ENCODE measurements around the gene TOR1A. TPM values are rescaled to one million over a fixed set of nuclear protein-coding genes. Genes with fewer than 3 reads are reported as not detected.
A peak's percentile ranks its signal among the peaks of the same experiment; 100 is the strongest.

The TOR1A gene
- total RNA-seq, 1 donor from 2014 or later, result 42.3 TPM

DNA sequence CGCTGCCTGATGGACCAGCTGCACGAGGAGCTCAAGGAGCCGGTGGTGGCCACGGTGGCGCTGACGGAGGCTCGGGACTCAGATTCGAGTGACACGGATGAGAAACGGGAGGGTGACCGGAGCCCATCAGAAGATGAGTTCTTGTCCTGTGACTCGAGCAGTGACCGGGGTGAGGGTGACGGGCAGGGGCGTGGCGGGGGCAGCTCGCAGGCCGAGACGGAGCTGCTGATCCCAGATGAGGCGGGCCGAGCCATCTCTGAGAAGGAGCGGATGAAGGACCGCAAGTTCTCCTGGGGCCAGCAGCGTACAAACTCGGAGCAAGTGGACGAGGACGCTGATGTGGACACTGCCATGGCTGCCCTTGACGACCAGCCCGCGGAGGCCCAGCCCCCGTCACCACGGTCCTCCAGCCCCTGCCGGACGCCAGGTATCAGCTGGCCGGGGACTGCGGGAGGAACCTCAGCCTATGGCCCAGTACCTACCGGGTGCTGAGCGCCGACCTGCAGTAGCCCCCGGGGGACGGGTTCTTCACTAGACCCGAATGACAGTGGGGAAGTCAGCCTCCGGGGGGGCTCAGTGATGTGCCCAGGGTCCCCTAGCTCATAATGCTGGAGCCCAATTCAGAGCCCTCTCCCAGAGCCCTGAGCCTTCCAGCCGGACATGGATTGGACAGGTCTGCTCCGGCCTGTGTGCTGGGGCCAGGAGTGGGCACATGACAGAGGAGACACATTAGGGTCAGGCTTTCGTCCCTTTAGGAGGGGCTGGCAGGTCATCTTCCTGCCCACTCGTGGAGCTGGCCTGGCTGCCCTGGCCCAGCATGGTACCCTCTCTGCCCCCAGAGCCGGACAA is 44.3 kb upstream of the TOR1A start:
- Mint-ChIP-seq H3K4me3 (ENCODE audit: unreplicated experiment) (no peak overlapping the region), H3K27ac (ENCODE audit: unreplicated experiment) (no peak overlapping the region), H3K9me3 (ENCODE audit: unreplicated experiment) (peaks cover 12% of the 10 kb centered on the region), H3K4me1 (ENCODE audit: low read depth, unreplicated experiment) (peaks cover 6% of the 10 kb centered on the region), H3K27me3 (ENCODE audit: unreplicated experiment) (peaks cover 6% of the 10 kb centered on the region), H3K36me3 (ENCODE audit: unreplicated experiment) (no peaks in the 10 kb centered on the region)
- TF ChIP-seq, protein P1, sequence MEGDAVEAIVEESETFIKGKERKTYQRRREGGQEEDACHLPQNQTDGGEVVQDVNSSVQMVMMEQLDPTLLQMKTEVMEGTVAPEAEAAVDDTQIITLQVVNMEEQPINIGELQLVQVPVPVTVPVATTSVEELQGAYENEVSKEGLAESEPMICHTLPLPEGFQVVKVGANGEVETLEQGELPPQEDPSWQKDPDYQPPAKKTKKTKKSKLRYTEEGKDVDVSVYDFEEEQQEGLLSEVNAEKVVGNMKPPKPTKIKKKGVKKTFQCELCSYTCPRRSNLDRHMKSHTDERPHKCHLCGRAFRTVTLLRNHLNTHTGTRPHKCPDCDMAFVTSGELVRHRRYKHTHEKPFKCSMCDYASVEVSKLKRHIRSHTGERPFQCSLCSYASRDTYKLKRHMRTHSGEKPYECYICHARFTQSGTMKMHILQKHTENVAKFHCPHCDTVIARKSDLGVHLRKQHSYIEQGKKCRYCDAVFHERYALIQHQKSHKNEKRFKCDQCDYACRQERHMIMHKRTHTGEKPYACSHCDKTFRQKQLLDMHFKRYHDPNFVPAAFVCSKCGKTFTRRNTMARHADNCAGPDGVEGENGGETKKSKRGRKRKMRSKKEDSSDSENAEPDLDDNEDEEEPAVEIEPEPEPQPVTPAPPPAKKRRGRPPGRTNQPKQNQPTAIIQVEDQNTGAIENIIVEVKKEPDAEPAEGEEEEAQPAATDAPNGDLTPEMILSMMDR (IDR thresholded peaks at IDR 0.05; ENCODE audit: partially characterized antibody, unreplicated experiment), result no peak
- DNase-seq, result no peak

DNA sequence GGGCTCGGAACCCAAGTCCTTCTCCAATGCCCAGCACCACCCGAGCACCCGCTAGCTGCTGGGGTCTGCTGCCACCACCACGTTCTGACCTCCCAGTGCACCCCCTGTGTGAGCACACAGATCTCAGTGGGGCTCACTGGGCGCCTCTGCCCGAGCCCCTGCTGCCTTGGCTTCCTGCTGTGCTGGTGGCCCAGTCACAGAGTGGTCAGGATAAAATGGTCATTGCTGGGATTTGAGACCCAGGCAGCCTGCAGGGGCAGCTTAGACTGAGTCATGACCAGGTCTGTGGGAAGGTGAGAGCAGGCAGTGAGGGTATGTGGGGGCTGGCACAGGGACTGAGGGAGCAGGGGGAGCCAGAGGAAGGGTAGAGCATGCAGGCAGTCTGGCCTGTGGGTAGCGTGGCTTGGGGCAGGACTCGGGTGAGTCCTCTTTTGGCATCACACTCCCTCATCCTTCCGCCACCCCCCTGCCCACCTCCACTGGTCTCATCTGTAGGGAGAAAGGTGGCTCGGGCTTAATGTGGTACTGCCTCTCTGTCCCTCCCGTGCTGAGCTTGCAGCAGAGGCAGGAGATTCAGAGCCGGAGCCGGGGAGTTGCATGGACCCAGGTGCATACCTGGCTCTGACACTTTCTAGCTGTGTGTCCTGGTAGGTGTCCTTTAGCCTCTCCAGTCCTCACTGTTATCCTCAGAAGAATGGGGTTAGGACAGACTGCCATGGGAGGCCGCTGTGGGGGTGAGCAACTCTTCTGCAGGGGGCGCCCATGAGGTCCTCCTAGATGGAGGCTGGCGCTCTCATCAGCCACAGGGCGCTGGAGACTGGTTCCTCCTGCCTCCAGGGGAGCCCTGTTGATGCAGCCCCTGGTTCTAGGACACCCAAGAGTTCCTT is 43.4 kb upstream of the TOR1A start:
- Mint-ChIP-seq H3K36me3 (ENCODE audit: unreplicated experiment) (no peaks in the 10 kb centered on the region), H3K27ac (ENCODE audit: unreplicated experiment) (peak overlapping the region; percentile 28), H3K4me1 (ENCODE audit: low read depth, unreplicated experiment) (peaks cover 6% of the 10 kb centered on the region), H3K4me3 (ENCODE audit: unreplicated experiment) (no peak overlapping the region), H3K27me3 (ENCODE audit: unreplicated experiment) (peaks cover 3% of the 10 kb centered on the region), H3K9me3 (ENCODE audit: unreplicated experiment) (peaks cover 11% of the 10 kb centered on the region)
- no peak for DNase-seq
- TF ChIP-seq, protein P1 (IDR thresholded peaks at IDR 0.05; ENCODE audit: partially characterized antibody, unreplicated experiment), result no peak

DNA sequence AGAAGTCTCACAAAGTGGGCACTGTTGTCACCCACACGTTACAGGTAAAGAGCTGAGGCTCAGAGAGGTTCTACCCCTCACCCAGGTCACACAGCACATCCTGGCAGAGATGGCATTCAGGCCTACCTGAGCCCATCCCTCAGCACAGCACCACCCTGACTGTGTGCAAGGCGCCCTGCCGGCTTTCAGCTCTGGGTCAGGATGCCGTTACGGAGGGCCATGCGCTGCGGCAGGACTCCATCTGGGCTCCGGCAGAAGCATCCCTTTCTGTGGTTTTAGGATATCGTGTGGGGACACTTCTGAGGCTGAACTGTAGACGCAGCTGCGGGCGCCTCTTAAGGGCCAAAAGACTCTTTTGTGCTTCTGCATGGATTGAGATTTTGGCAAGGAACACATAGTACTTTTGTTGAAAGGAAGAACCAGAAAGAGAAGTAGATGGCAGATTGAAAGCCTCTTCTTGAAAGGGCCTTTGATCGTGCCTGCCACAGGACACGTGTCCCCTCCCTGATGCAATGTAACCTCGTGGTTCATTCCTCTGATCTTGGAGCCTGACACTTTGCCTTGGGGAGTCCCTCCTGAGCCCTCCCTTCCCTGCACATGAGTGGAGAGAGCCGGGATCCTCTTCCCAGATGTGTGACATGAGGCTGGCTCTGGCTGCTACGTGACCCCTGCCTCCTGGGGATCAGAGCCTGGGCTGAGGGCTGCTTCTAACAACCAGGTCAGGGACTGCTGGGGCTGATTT is 42.6 kb upstream of the TOR1A start:
- Mint-ChIP-seq H3K4me1 (ENCODE audit: low read depth, unreplicated experiment) (peaks cover 8% of the 10 kb centered on the region), H3K4me3 (ENCODE audit: unreplicated experiment) (no peak overlapping the region), H3K9me3 (ENCODE audit: unreplicated experiment) (peaks cover 9% of the 10 kb centered on the region), H3K27ac (ENCODE audit: unreplicated experiment) (peak overlapping the region; percentile 9), H3K27me3 (ENCODE audit: unreplicated experiment) (peaks cover 2% of the 10 kb centered on the region), H3K36me3 (ENCODE audit: unreplicated experiment) (peaks cover 5% of the 10 kb centered on the region)
- peak; percentile 42 for DNase-seq
- TF ChIP-seq, protein P1 (IDR thresholded peaks at IDR 0.05; ENCODE audit: partially characterized antibody, unreplicated experiment), result no peak

DNA sequence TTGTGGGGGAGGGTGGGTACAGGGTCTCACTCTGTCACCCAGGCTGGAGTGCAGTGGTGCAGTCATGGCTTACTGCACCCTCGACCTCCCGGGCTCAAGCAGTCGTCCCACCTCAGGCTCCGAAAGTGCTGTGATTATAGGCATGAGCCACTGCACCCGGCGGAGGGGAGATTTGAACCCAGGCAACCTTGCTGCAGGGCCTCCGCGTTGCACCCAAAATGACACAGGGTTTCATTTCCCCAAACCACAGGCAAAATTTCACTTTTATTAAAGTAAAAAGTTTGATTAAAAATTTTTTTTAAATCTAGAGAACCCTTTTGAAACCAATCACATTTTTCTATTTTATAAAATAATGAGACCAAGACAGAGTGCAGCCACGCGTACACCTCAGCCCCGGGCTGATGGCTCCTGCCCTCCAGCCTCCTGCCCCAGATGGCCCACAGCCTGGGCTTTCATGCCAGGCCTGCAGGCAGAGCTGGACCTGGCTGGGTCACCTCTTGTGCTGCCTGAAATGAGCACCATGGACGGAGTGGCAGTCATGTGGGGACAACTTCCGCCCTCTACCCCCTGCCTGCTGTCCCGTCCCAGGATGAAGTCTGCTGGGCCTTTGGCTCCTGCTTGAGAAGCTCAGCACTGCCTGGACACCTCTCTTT is 41.9 kb upstream of the TOR1A start:
- Mint-ChIP-seq H3K4me3 (ENCODE audit: unreplicated experiment) (no peak overlapping the region), H3K36me3 (ENCODE audit: unreplicated experiment) (peaks cover 5% of the 10 kb centered on the region), H3K9me3 (ENCODE audit: unreplicated experiment) (peaks cover 6% of the 10 kb centered on the region), H3K4me1 (ENCODE audit: low read depth, unreplicated experiment) (peaks cover 8% of the 10 kb centered on the region), H3K27ac (ENCODE audit: unreplicated experiment) (peak overlapping the region; percentile 8), H3K27me3 (ENCODE audit: unreplicated experiment) (peaks cover 2% of the 10 kb centered on the region)
- no peak for DNase-seq
- TF ChIP-seq, protein P1 (IDR thresholded peaks at IDR 0.05; ENCODE audit: partially characterized antibody, unreplicated experiment), result no peak

Data from glutamatergic neuron (in vitro differentiated cells).